Trophoblast cell (in vitro differentiated cells and primary cell): Measurements from ENCODE around the gene CDC42EP2.

ENCODE experiments used
- DNase-seq, 2 donors: peaks; one replicate each; pipeline ENCODE4 v3.0.0-alpha.2; 2016
- H2AFZ ChIP-seq: 2 replicates; pipeline ENCODE4 v1.6.1; 2013; ENCODE audit warnings: low read length, moderate library complexity, mild to moderate bottlenecking; ENCODE audit not compliant: insufficient read depth, poor library complexity
- H2AK5ac ChIP-seq: 2 replicates; pipeline ENCODE4 v1.6.1; 2013; ENCODE audit warnings: mild to moderate bottlenecking, low read length
- H2BK120ac ChIP-seq: 2 replicates; pipeline ENCODE4 v1.6.1; 2013; ENCODE audit warnings: low read length, mild to moderate bottlenecking, moderate library complexity; ENCODE audit not compliant: insufficient read depth, poor library complexity
- H2BK12ac ChIP-seq: 2 replicates; pipeline ENCODE4 v1.6.1; 2013; ENCODE audit warnings: mild to moderate bottlenecking, low read length, moderate library complexity
- H2BK5ac ChIP-seq: 2 replicates; pipeline ENCODE4 v1.6.1; 2013; ENCODE audit warnings: low read length, low read depth, moderate library complexity, mild to moderate bottlenecking; ENCODE audit not compliant: poor library complexity
- H3K14ac ChIP-seq: 2 replicates; pipeline ENCODE4 v1.6.1; 2013; ENCODE audit warnings: mild to moderate bottlenecking, low read length
- H3K18ac ChIP-seq: 2 replicates; pipeline ENCODE4 v1.6.1; 2013; ENCODE audit warnings: mild to moderate bottlenecking, low read length
- H3K23ac ChIP-seq: 2 replicates; pipeline ENCODE4 v1.6.1; 2013; ENCODE audit warnings: low read length
- H3K27ac ChIP-seq: 2 replicates; pipeline ENCODE4 v1.5.1; 2013; ENCODE audit warnings: low read depth, mild to moderate bottlenecking, inconsistent platforms, low read length, moderate library complexity
- H3K27me3 ChIP-seq: 2 replicates; pipeline ENCODE4 v1.6.1; 2013; ENCODE audit warnings: inconsistent platforms, mild to moderate bottlenecking, low read length, moderate library complexity; ENCODE audit not compliant: insufficient read depth
- H3K36me3 ChIP-seq, 2 experiments: 1 replicate in 1 of 2; 2 replicates in 1 of 2; pipeline ENCODE4 v1.6.1; 2013; ENCODE audit warnings: low read length in 2 of 2, mild to moderate bottlenecking in 2 of 2, moderate library complexity in 1 of 2; ENCODE audit not compliant: insufficient read depth in 2 of 2, control insufficient read depth in 1 of 2
- H3K4ac ChIP-seq: 2 replicates; pipeline ENCODE4 v1.6.1; 2013; ENCODE audit warnings: low read depth, mild to moderate bottlenecking, low read length, moderate library complexity
- H3K4me1 ChIP-seq, 2 experiments: 1 replicate in 1 of 2; 2 replicates in 1 of 2; pipeline ENCODE4 v1.6.1; 2013; ENCODE audit warnings: low read length in 2 of 2, mild to moderate bottlenecking in 2 of 2, moderate library complexity in 1 of 2; ENCODE audit not compliant: insufficient read depth in 2 of 2, control insufficient read depth in 1 of 2
- H3K4me2 ChIP-seq: 2 replicates; pipeline ENCODE4 v1.6.1; 2013; ENCODE audit warnings: inconsistent platforms, mild to moderate bottlenecking, low read length, moderate library complexity
- H3K4me3 ChIP-seq: 2 replicates; pipeline ENCODE4 v1.5.1; 2013; ENCODE audit warnings: mild to moderate bottlenecking, low read depth, low read length, inconsistent platforms
- H3K79me1 ChIP-seq: one replicate; pipeline ENCODE4 v1.6.1; 2013; ENCODE audit warnings: low read length
- H3K79me2 ChIP-seq: 2 replicates; pipeline ENCODE4 v1.6.1; 2013; ENCODE audit warnings: low read length, mild to moderate bottlenecking; ENCODE audit not compliant: control insufficient read depth, insufficient read depth, poor library complexity
- H3K9ac ChIP-seq: 2 replicates; pipeline ENCODE4 v1.6.1; 2013; ENCODE audit warnings: mild to moderate bottlenecking, low read length
- H3K9me3 ChIP-seq: 2 replicates; pipeline ENCODE4 v1.6.1; 2013; ENCODE audit warnings: low read depth, mild to moderate bottlenecking, control low read depth, inconsistent platforms, low read length; ENCODE audit not compliant: insufficient read depth
- H4K12ac ChIP-seq: 2 replicates; pipeline ENCODE4 v1.6.1; 2013; ENCODE audit warnings: low read depth, mild to moderate bottlenecking, low read length, moderate library complexity
- H4K8ac ChIP-seq: 2 replicates; pipeline ENCODE4 v1.6.1; 2013; ENCODE audit warnings: low read depth, mild to moderate bottlenecking, low read length, moderate library complexity
- H4K91ac ChIP-seq: one replicate; pipeline ENCODE4 v1.6.1; 2013; ENCODE audit warnings: low read depth, mild to moderate bottlenecking, low read length, moderate library complexity
- WGBS: extraction: QIAGEN DNeasy Blood & Tissue Kit; methylation state at CpG from one replicate; pipeline ENCODE4 v1.1.7; 2013; ENCODE audit warnings: missing lambda C conversion rate; ENCODE audit not compliant: insufficient read length, insufficient coverage; ENCODE audit errors: extremely low coverage; 5-methylcytosine and 5-hydroxymethylcytosine counted together

CDC42EP2 gene

DNA sequence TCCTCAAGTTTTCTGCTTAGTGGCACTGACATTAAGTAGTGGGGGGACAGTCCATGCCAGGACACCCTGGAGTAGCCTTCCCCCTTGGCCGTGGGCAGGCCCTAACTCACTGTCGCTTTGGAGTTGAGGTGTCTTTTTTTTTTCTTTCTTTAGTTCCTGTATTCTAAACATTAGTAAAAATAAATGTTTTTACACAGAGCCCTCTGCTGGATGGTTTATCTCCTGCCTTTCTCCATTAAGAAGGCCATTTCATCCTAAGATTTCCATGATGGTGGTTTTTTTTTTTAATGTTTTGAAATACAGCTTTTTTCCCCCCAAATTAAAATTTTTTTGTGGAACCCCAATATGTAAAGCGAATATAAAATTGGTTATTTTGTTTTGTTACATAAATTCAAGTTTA, 38.1 kb downstream of the CDC42EP2 start:
- no peak overlapping the region for H3K23ac ChIP-seq
- no peak overlapping the region for H3K9ac ChIP-seq
- H2AK5ac ChIP-seq = no peak overlapping the region
- H3K79me2 ChIP-seq = no peaks in the 10 kb centered on the region
- DNase-seq = peak in 1 of 2 donors; percentile 30
- no peaks in the 10 kb centered on the region for H3K79me1 ChIP-seq
- H4K12ac ChIP-seq = no peak overlapping the region
- H3K27ac ChIP-seq = no peak overlapping the region
- H3K4me2 ChIP-seq = no peak overlapping the region
- no peak overlapping the region for H4K8ac ChIP-seq
- no peak overlapping the region for H3K18ac ChIP-seq
- H3K14ac ChIP-seq = no peak overlapping the region
- no peak overlapping the region for H3K4ac ChIP-seq
- no peak overlapping the region for H3K4me3 ChIP-seq
- no peak overlapping the region for H2AFZ ChIP-seq
- H2BK5ac ChIP-seq = no peak overlapping the region
- peaks cover 6% of the 10 kb centered on the region for H3K27me3 ChIP-seq
- peaks cover 5% of the 10 kb centered on the region for H3K9me3 ChIP-seq
- H3K36me3 ChIP-seq = peaks cover 36 to 44% of the 10 kb centered on the region in 2 experiments
- no peak overlapping the region for H2BK120ac ChIP-seq
- WGBS = no CpG with 5 or more reads among the region's 3 CpGs
- H3K4me1 ChIP-seq = peaks cover 0 to 7% of the 10 kb centered on the region in 2 experiments
- H2BK12ac ChIP-seq = no peak overlapping the region
- H4K91ac ChIP-seq = no peak overlapping the region

DNA sequence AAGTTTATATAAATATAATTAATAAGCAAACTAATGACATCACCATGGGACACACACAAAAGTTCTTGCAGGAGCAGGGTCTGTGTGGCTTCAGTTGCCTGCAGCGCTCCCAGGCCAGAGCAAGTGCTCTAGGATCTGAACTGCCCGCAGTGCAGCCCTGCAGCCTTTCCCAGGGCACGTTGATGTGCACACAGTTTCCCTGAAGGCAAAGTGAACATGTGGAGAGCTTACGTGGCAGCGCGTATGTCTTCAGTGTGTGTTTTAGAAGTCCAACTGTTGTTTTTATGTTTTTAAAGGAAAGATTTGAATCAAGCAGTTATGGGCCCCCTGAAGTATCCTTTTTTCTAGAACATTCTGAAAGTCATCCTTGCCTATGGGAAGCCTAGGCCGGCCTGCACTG, 38.7 kb downstream of the CDC42EP2 start:
- Histone ChIP-seq H4K12ac (no peak overlapping the region), H3K79me1 (no peaks in the 10 kb centered on the region), H3K4me1 (peaks cover 0 to 7% of the 10 kb centered on the region in 2 experiments), H3K4me2 (no peak overlapping the region), H4K8ac (no peak overlapping the region), H2AFZ (no peak overlapping the region), H3K4ac (no peak overlapping the region), H3K27ac (no peak overlapping the region), H3K9me3 (peaks cover 5% of the 10 kb centered on the region), H3K79me2 (no peaks in the 10 kb centered on the region), H4K91ac (no peak overlapping the region), H3K27me3 (peaks cover 6% of the 10 kb centered on the region), H2BK12ac (no peak overlapping the region), H3K9ac (no peak overlapping the region), H3K23ac (no peak overlapping the region), H3K18ac (no peak overlapping the region), H3K36me3 (peaks cover 30 to 38% of the 10 kb centered on the region in 2 experiments), H2BK120ac (no peak overlapping the region), H2AK5ac (no peak overlapping the region), H3K14ac (no peak overlapping the region), H3K4me3 (no peak overlapping the region), H2BK5ac (no peak overlapping the region)
- WGBS = no CpG with 5 or more reads among the region's 7 CpGs
- peak; percentile 32 to 57 for DNase-seq

DNA sequence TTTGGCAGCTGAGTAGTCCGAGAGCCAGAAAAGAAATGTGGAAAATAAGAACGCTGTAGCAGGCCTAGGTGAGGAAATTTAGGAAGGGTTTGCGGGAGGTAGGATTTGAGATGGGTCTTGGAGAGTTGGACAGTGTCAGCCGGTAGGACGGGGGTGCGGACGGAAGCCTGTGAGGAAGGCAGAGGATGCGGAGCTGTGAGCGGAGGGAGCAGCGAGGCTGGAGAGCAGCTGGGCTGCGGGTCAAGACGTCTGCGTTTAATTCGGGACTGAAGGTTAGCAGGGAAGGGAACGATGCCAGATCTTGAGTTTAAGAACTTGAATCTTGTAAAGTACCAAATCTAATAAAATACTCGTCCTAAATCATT, 39.2 kb downstream of the CDC42EP2 start:
- Histone ChIP-seq H2BK12ac (no peak overlapping the region), H2AFZ (no peak overlapping the region), H2BK5ac (no peak overlapping the region), H3K27ac (peak overlapping the region; percentile 5), H3K36me3 (peaks cover 27 to 33% of the 10 kb centered on the region in 2 experiments), H3K18ac (no peak overlapping the region), H2AK5ac (no peak overlapping the region), H2BK120ac (no peak overlapping the region), H3K4me1 (peaks cover 0 to 7% of the 10 kb centered on the region in 2 experiments), H3K23ac (no peak overlapping the region), H4K91ac (no peak overlapping the region), H3K79me2 (no peaks in the 10 kb centered on the region), H4K8ac (no peak overlapping the region), H4K12ac (no peak overlapping the region), H3K4me2 (peak overlapping the region; percentile 96), H3K4me3 (no peak overlapping the region), H3K9ac (no peak overlapping the region), H3K14ac (no peak overlapping the region), H3K4ac (no peak overlapping the region), H3K27me3 (peaks cover 6% of the 10 kb centered on the region), H3K79me1 (no peaks in the 10 kb centered on the region), H3K9me3 (peaks cover 5% of the 10 kb centered on the region)
- WGBS = 100% methylated on average over 1 of the region's 16 CpGs
- no peak for DNase-seq

DNA sequence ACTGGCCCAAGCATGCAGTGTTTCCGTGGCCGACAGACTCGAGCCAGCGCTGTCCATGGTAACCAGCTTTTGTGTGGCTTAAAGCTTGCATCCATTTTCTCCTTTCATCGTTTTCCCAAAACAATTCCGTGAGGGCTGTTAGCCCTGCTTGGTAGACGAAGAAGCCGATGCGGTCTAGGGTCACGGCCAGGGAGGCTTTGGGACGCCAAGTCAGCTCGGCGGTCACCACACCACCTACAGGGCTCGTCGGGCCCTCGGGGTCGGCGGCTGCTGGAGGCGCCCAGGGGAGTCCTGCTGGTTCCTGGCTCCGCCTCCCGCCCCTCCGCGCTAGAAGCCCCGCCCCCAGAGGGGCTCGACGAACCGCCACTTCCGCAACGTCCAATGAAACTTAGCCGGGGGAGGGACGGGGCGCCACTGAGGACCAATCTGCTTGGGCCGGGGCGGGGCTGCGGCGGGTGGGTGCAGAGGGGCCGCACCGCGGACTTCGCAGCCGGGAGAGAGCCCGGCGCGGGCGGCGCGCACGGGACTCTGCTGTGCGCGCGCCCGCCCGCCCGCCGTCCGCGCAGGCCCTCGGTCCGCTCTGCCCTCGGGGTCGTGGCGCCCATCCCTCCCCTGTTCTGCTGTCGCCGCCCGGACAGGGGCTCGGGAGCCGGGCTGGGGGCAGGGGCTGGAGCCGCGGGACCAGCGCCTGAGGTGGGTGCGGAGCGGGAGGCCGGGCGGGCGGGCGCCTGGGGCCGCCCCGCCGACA, 39.8 kb downstream of the CDC42EP2 start, which contains the start of gene TIGD3:
TSS of gene TIGD3 (plus strand) at position 487 of the 748 bp plus-strand sequence. CDS start 1,058 bp downstream, outside the sequence.
- Histone ChIP-seq H3K36me3 (peaks cover 25 to 28% of the 10 kb centered on the region in 2 experiments), H3K18ac (no peak within 1 kb of the TSS), H4K8ac (no peak within 1 kb of the TSS), H2AFZ (peak within 1 kb of the TSS; percentile 71), H3K27me3 (peaks cover 6% of the 10 kb centered on the region), H4K91ac (no peak within 1 kb of the TSS), H2BK120ac (no peak within 1 kb of the TSS), H3K23ac (no peak within 1 kb of the TSS), H3K79me2 (no peaks in the 10 kb centered on the region), H3K4me1 (peaks cover 0 to 7% of the 10 kb centered on the region in 2 experiments), H2AK5ac (no peak within 1 kb of the TSS), H3K4me2 (peak within 1 kb of the TSS; percentile 96), H3K4me3 (peak within 1 kb of the TSS; percentile 77), H3K4ac (no peak within 1 kb of the TSS), H2BK12ac (no peak within 1 kb of the TSS), H4K12ac (no peak within 1 kb of the TSS), H3K9me3 (peaks cover 5% of the 10 kb centered on the region), H3K9ac (no peak within 1 kb of the TSS), H3K79me1 (no peaks in the 10 kb centered on the region), H3K14ac (no peak within 1 kb of the TSS), H3K27ac (peak within 1 kb of the TSS; percentile 5), H2BK5ac (no peak within 1 kb of the TSS)
- peak; percentile 95 to 97 for DNase-seq
- WGBS = no CpG with 5 or more reads among the region's 79 CpGs
